ENCODE data around the gene KLHL5. TPM values are rescaled to one million over a fixed set of nuclear protein-coding genes. Genes with fewer than 3 reads are reported as not detected.

The KLHL5 gene
- total RNA-seq, 2 experiments from 2014 or later = 6.6 to 6.8 TPM

DNA sequence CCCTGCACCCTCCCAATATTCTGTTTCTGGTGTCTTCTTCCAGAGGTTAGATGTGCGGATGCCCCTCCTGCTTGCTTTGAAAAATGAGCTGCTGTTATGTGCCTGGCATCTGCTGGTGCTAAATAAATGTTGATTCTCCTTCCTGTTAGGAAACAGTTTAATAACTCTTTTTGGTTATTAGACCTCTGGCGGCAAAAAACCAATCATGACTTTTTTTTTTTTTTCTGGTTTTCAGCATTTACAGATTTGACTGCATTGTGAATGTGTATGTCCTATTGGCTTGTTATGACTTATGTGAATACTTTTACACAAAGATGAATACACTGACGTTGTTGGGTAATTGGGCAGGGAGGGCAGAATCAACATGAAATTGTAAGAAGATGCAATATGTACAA lies 16.2 kb upstream of the KLHL5 start:
- Mint-ChIP-seq H3K9me3 (no peaks in the 10 kb centered on the region), H3K4me3 (peak overlapping the region; percentile 87), H3K27me3 (no peaks in the 10 kb centered on the region), H3K27ac (peak overlapping the region; percentile 55), H3K36me3 (ENCODE audit: low read depth) (peaks cover 2% of the 10 kb centered on the region), H3K4me1 (ENCODE audit: low read depth) (peaks cover 46% of the 10 kb centered on the region)
- no peak for ATAC-seq
- ChIA-PET CTCF (interaction anchor here (1.0 to 1.1 kb wide), 4 partner anchors 14 to 143 kb away, joined by 3 to 6 read pairs (median 3); partner anchors contain the start of gene TMEM156), POLR2A (interaction anchor here (0.6 to 1.0 kb wide), 3 partner anchors 15 to 96 kb away, joined by 4 read pairs; no protein-coding TSS in a partner anchor)
- TF ChIP-seq, protein P1, sequence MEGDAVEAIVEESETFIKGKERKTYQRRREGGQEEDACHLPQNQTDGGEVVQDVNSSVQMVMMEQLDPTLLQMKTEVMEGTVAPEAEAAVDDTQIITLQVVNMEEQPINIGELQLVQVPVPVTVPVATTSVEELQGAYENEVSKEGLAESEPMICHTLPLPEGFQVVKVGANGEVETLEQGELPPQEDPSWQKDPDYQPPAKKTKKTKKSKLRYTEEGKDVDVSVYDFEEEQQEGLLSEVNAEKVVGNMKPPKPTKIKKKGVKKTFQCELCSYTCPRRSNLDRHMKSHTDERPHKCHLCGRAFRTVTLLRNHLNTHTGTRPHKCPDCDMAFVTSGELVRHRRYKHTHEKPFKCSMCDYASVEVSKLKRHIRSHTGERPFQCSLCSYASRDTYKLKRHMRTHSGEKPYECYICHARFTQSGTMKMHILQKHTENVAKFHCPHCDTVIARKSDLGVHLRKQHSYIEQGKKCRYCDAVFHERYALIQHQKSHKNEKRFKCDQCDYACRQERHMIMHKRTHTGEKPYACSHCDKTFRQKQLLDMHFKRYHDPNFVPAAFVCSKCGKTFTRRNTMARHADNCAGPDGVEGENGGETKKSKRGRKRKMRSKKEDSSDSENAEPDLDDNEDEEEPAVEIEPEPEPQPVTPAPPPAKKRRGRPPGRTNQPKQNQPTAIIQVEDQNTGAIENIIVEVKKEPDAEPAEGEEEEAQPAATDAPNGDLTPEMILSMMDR (IDR thresholded peaks at IDR 0.05) = no peak
- intact Hi-C loops (cut with micrococcal nuclease) = loop anchor here (10.0 kb wide), 1 partner anchor 399 kb away; no protein-coding TSS in a partner anchor
- peak; percentile 29 for DNase-seq

DNA sequence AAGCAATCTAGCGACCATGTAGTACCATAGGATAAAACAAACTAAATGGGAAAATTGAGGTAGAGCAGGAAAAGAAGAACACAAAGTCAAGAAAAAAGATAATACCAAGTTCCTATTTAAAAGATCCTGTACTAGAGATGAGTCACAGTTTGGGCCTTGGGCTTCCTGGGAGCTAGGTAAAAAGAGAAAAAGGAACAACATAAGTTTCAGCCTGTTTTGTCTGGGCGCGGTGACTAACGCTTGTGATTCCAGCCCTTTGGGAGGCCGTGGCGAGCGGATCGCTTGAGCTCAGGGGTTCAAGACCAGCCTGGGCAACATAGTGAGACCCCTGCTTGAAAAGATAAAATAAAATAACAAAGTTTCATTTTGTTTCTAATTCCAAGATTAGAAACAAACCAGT lies 15.8 kb upstream of the KLHL5 start:
- ATAC-seq (no peak), DNase-seq (no peak)
- Mint-ChIP-seq H3K36me3 (ENCODE audit: low read depth) (peaks cover 2% of the 10 kb centered on the region), H3K4me1 (ENCODE audit: low read depth) (peaks cover 46% of the 10 kb centered on the region), H3K9me3 (no peaks in the 10 kb centered on the region), H3K27me3 (no peaks in the 10 kb centered on the region), H3K4me3 (peak overlapping the region; percentile 87), H3K27ac (peak overlapping the region; percentile 55)
- TF ChIP-seq, protein P1 (IDR thresholded peaks at IDR 0.05) = no peak
- POLR2A ChIA-PET = no interaction called here
- CTCF ChIA-PET = interaction anchor here (1.1 to 2.5 kb wide), 2 partner anchors 89 to 144 kb away, joined by 6 to 9 read pairs; no protein-coding TSS in a partner anchor
- intact Hi-C loops (cut with micrococcal nuclease) = loop anchor here (10.0 kb wide), 1 partner anchor 399 kb away; no protein-coding TSS in a partner anchor

DNA sequence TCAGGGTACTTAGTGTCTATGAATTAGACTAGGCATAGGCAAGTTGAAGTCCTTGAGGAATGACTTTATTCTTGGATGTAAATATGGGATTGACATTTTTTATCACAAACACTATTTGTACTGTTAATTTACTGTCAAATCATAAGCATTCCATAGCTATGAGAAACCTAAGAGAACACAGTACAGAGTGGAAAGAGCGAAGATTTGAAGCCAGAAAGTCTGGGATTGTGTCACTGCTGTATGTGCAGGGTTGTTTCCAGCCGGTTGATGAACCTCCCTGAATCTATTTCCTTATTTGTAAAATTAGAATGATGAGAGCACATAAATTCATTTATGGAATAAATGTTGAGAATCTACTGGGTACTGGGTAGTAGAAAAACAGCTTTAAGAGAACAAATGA lies 14.4 kb upstream of the KLHL5 start:
- Mint-ChIP-seq H3K27ac (no peak overlapping the region), H3K4me1 (ENCODE audit: low read depth) (peaks cover 42% of the 10 kb centered on the region), H3K4me3 (no peak overlapping the region), H3K27me3 (no peaks in the 10 kb centered on the region), H3K36me3 (ENCODE audit: low read depth) (peaks cover 2% of the 10 kb centered on the region), H3K9me3 (no peaks in the 10 kb centered on the region)
- DNase-seq = no peak
- intact Hi-C loops (cut with micrococcal nuclease) = loop anchor here (10.0 kb wide), 1 partner anchor 397 kb away; no protein-coding TSS in a partner anchor
- ChIA-PET POLR2A (no interaction called here), CTCF (interaction anchor here (1.5 to 2.5 kb wide), 3 partner anchors 11 to 146 kb away, joined by 3 to 9 read pairs (median 7); no protein-coding TSS in a partner anchor)
- TF ChIP-seq, protein P1 (IDR thresholded peaks at IDR 0.05) = no peak
- no peak for ATAC-seq

DNA sequence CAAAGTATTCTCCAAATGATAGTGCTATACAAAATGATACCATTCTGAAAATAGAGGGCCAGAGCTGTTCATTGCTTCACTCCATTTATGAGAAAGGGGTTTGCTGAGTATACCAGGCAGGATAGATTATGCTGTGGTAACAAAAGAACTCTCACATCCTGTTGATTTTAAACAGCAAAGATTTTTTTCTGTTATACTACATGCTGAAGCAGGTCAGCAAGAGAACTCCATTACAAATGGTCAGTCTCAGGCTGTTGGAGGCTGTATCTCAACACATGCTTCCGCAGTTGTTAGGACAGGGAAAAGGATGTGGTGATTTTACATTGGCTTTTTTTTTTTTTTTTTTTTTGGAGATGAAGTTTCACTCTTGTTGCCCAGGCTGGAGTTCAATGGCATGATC lies 13.7 kb upstream of the KLHL5 start:
- Mint-ChIP-seq H3K4me3 (no peak overlapping the region), H3K27me3 (no peaks in the 10 kb centered on the region), H3K4me1 (ENCODE audit: low read depth) (peaks cover 39% of the 10 kb centered on the region), H3K36me3 (ENCODE audit: low read depth) (peaks cover 2% of the 10 kb centered on the region), H3K27ac (peak overlapping the region; percentile 34), H3K9me3 (no peaks in the 10 kb centered on the region)
- TF ChIP-seq, protein P1 (IDR thresholded peaks at IDR 0.05) = no peak
- DNase-seq (no peak), ATAC-seq (no peak)
- intact Hi-C loops (cut with micrococcal nuclease) = loop anchor here (10.0 kb wide), 1 partner anchor 396 kb away; no protein-coding TSS in a partner anchor
- ChIA-PET POLR2A (no interaction called here), CTCF (interaction anchor here (1.5 to 2.5 kb wide), 3 partner anchors 11 to 147 kb away, joined by 3 to 9 read pairs (median 7); no protein-coding TSS in a partner anchor)

DNA sequence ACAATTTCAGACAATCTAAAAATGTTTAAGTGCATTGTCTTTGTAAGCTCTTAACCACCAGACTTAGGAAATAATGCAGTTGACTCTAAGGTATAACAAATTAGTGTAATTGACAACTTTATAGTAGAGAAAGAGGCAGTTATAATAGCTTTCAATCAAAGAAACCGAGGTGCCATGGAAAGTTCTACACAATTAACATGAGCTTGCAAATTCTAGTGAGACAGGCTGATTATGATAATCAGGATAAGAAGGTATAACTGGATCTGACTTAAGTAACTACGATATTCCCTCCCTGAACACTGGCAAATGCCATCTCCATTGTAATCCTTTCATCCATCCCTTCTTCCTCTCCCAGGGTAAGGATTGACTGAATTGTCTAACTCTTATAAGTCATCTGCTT lies 11.4 kb upstream of the KLHL5 start:
- POLR2A ChIA-PET = no interaction called here

More for the DNA sequence above, 11.4 kb upstream of the KLHL5 start:
- H3K4me3 Mint-ChIP-seq = no peak overlapping the region
- H3K4me1 Mint-ChIP-seq (ENCODE audit: low read depth) = peaks cover 33% of the 10 kb centered on the region
- no peak for ATAC-seq
- intact Hi-C loops (cut with micrococcal nuclease) = no loop called here
- DNase-seq = no peak
- H3K36me3 Mint-ChIP-seq (ENCODE audit: low read depth) = peaks cover 2% of the 10 kb centered on the region
- H3K27me3 Mint-ChIP-seq = no peaks in the 10 kb centered on the region
- TF ChIP-seq, protein P1 (IDR thresholded peaks at IDR 0.05) = no peak
- H3K9me3 Mint-ChIP-seq = no peaks in the 10 kb centered on the region
- CTCF ChIA-PET = interaction anchor here (1.0 to 1.8 kb wide), 4 partner anchors 20 to 148 kb away, joined by 3 to 6 read pairs (median 4); no protein-coding TSS in a partner anchor
- H3K27ac Mint-ChIP-seq = no peak overlapping the region
